Measurements from ENCODE around the gene CTIF. TPM values are rescaled to one million over a fixed set of nuclear protein-coding genes. Genes with fewer than 3 reads are reported as not detected.
A peak's percentile ranks its signal among the peaks of the same experiment; 100 is the strongest.

CTIF gene
- total and polyA plus RNA-seq, 12 donors = 44.5 to 74.1 (median 58.9) TPM

GRCh38 chr18:48829443-48830149 is 290.8 kb downstream of the CTIF start:
- DNase-seq = peak in 1 of 2 donors; percentile 23
- intact Hi-C loops (cut with DNase I) = loop anchor here in 3 of 10 donors (5.0 to 10.0 kb wide), 3 partner anchors 115 to 152 kb away; no protein-coding TSS in a partner anchor
- no peaks in the 10 kb centered on the region for H3K27me3 ChIP-seq
- H3K4me1 ChIP-seq = peaks cover 26 to 95% (median 72%) of the 10 kb centered on the region in 9 donors
- 83 to 93% methylated on average over 13 of the region's 13 CpGs for WGBS, 2 donors
- no peak overlapping the region for H3K4me3 ChIP-seq
- no peak for TF ChIP-seq CTCF (IDR thresholded peaks at IDR 0.05)
- no peak for ATAC-seq
- H3K27ac ChIP-seq = peak overlapping the region in 2 of 10 donors; percentile 67 to 76
- H3K9me3 ChIP-seq = no peaks in the 10 kb centered on the region
- H3K36me3 ChIP-seq = no peaks in the 10 kb centered on the region

- DNase-seq (no peak), ATAC-seq (no peak)
- Histone ChIP-seq H3K4me1 (peaks cover 23 to 91% (median 66%) of the 10 kb centered on the region in 9 donors), H3K9me3 (no peaks in the 10 kb centered on the region), H3K4me3 (no peak overlapping the region), H3K36me3 (no peaks in the 10 kb centered on the region), H3K27ac (no peak overlapping the region), H3K27me3 (no peaks in the 10 kb centered on the region)
- intact Hi-C loops (cut with DNase I) = loop anchor here in 2 of 10 donors (5.0 to 10.0 kb wide), 2 partner anchors 146 to 154 kb away; no protein-coding TSS in a partner anchor
- 95 to 96% methylated on average over 9 of the region's 9 CpGs for WGBS, 2 donors
- TF ChIP-seq CTCF (IDR thresholded peaks at IDR 0.05) = no peak
These were observed 292.4 kb downstream of the CTIF start for GRCh38 chr18:48831113-48831759.

GRCh38 chr18:48831802-48832201 is 293.0 kb downstream of the CTIF start:
- Histone ChIP-seq H3K27ac (no peak overlapping the region), H3K9me3 (no peaks in the 10 kb centered on the region), H3K27me3 (no peaks in the 10 kb centered on the region), H3K36me3 (no peaks in the 10 kb centered on the region), H3K4me1 (peaks cover 23 to 87% (median 64%) of the 10 kb centered on the region in 9 donors), H3K4me3 (no peak overlapping the region)
- WGBS, 2 donors = 86 to 94% methylated on average over 6 of the region's 6 CpGs
- intact Hi-C loops (cut with DNase I) = loop anchor here in 2 of 10 donors (5.0 to 10.0 kb wide), 2 partner anchors 147 to 155 kb away; no protein-coding TSS in a partner anchor
- ATAC-seq (no peak), DNase-seq (no peak)
- no peak for TF ChIP-seq CTCF (IDR thresholded peaks at IDR 0.05)

- intact Hi-C loops (cut with DNase I) = loop anchor here in 2 of 10 donors (5.0 to 10.0 kb wide), 2 partner anchors 148 to 156 kb away; no protein-coding TSS in a partner anchor
- H3K4me1 ChIP-seq = peaks cover 16 to 73% (median 51%) of the 10 kb centered on the region in 9 donors
- peak overlapping the region in 6 of 10 donors; percentile 7 to 83 (median 38) for H3K27ac ChIP-seq
- peak in 1 of 2 donors; percentile 35 for DNase-seq
- peak overlapping the region in 1 of 10 donors; percentile 46 for H3K4me3 ChIP-seq
- peak in 6 of 8 donors; percentile 20 to 34 (median 28) for ATAC-seq
- no peak for TF ChIP-seq CTCF (IDR thresholded peaks at IDR 0.05)
- no peaks in the 10 kb centered on the region for H3K9me3 ChIP-seq
- WGBS, 2 donors = 73 to 83% methylated on average over 16 of the region's 16 CpGs
- no peaks in the 10 kb centered on the region for H3K36me3 ChIP-seq
- H3K27me3 ChIP-seq = no peaks in the 10 kb centered on the region
These were observed 294.3 kb downstream of the CTIF start for GRCh38 chr18:48832938-48833700.

All from heart right ventricle (tissue), 16 donors.